ENCODE measurements around the gene CDH9. TPM values are rescaled to one million over a fixed set of nuclear protein-coding genes. Genes with fewer than 3 reads are reported as not detected.

Gene CDH9
- polyA plus RNA-seq, 2 of the 4 experiments (the other 2 are of a cell fraction): 0.22 TPM; not detected in 1

DNA sequence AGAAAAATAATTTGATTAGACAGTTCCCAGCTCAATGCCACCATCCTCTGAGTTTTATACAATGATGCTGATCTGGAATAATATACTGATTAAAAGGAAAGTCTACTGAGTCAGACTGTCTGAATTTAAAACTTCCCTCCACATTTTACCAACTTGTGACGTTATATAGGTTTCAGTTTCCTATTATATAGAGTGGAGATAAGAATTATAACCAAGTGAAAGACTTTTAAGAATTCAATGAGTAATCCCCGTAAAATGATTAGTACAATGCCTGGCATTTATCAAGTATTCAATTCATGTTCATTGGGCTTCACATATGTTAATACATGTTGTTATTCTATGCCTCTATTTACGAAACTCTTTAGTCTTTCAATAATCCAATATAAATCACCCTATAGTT lies 166.0 kb downstream of the CDH9 start:
- no peak overlapping the region for H3K4me2 ChIP-seq
- CTCF ChIA-PET: no interaction called here
- H3K27ac ChIP-seq: no peak overlapping the region
- H3K4me1 ChIP-seq: no peaks in the 10 kb centered on the region
- FAIRE-seq (no peak), DNase-seq (ENCODE audit: low read depth in 1 of 2, low spot score in 1 of 2) (no peak), ATAC-seq (no peak)
- H3K9me3 ChIP-seq: no peaks in the 10 kb centered on the region
- no peak for TF ChIP-seq KDM1A (IDR thresholded peaks at IDR 0.05; ENCODE audit: low read depth)
- no peak for TF ChIP-seq FOSL2 (IDR thresholded peaks at IDR 0.05)
- TF ChIP-seq FOSL2 (CRISPR knock-in tag; IDR thresholded peaks at IDR 0.05): no peak
- no peak for TF ChIP-seq FOXS1 (CRISPR knock-in tag; IDR thresholded peaks at IDR 0.05)
- TF ChIP-seq GATA3 (IDR thresholded peaks at IDR 0.05; ENCODE audit: borderline replicate concordance): no peak
- TF ChIP-seq, protein P1, sequence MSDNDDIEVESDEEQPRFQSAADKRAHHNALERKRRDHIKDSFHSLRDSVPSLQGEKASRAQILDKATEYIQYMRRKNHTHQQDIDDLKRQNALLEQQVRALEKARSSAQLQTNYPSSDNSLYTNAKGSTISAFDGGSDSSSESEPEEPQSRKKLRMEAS (IDR thresholded peaks at IDR 0.05): no peak
- TF ChIP-seq FOSB (CRISPR knock-in tag; IDR thresholded peaks at IDR 0.05): no peak
- TF ChIP-seq BHLHE40 (IDR thresholded peaks at IDR 0.05; ENCODE audit: low read depth, low read length): no peak
- no peak for TF ChIP-seq ZNF302 (CRISPR knock-in tag; IDR thresholded peaks at IDR 0.05)
- TF ChIP-seq POLR2AphosphoS2 (conservative IDR thresholded peaks at IDR 0.05; ENCODE audit: low read length): no peak
- TF ChIP-seq, protein P2, sequence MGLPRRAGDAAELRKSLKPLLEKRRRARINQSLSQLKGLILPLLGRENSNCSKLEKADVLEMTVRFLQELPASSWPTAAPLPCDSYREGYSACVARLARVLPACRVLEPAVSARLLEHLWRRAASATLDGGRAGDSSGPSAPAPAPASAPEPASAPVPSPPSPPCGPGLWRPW (IDR thresholded peaks at IDR 0.05): no peak
- TF ChIP-seq, protein P3, sequence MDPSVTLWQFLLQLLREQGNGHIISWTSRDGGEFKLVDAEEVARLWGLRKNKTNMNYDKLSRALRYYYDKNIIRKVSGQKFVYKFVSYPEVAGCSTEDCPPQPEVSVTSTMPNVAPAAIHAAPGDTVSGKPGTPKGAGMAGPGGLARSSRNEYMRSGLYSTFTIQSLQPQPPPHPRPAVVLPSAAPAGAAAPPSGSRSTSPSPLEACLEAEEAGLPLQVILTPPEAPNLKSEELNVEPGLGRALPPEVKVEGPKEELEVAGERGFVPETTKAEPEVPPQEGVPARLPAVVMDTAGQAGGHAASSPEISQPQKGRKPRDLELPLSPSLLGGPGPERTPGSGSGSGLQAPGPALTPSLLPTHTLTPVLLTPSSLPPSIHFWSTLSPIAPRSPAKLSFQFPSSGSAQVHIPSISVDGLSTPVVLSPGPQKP (IDR thresholded peaks at IDR 0.05; ENCODE audit: low read depth, low read length): no peak
- TF ChIP-seq, protein P4, sequence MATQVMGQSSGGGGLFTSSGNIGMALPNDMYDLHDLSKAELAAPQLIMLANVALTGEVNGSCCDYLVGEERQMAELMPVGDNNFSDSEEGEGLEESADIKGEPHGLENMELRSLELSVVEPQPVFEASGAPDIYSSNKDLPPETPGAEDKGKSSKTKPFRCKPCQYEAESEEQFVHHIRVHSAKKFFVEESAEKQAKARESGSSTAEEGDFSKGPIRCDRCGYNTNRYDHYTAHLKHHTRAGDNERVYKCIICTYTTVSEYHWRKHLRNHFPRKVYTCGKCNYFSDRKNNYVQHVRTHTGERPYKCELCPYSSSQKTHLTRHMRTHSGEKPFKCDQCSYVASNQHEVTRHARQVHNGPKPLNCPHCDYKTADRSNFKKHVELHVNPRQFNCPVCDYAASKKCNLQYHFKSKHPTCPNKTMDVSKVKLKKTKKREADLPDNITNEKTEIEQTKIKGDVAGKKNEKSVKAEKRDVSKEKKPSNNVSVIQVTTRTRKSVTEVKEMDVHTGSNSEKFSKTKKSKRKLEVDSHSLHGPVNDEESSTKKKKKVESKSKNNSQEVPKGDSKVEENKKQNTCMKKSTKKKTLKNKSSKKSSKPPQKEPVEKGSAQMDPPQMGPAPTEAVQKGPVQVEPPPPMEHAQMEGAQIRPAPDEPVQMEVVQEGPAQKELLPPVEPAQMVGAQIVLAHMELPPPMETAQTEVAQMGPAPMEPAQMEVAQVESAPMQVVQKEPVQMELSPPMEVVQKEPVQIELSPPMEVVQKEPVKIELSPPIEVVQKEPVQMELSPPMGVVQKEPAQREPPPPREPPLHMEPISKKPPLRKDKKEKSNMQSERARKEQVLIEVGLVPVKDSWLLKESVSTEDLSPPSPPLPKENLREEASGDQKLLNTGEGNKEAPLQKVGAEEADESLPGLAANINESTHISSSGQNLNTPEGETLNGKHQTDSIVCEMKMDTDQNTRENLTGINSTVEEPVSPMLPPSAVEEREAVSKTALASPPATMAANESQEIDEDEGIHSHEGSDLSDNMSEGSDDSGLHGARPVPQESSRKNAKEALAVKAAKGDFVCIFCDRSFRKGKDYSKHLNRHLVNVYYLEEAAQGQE (IDR thresholded peaks at IDR 0.05): no peak
- TF ChIP-seq EHF (CRISPR knock-in tag; IDR thresholded peaks at IDR 0.05): no peak
- TF ChIP-seq KDM5A (IDR thresholded peaks at IDR 0.05): no peak
- TF ChIP-seq JUN (IDR thresholded peaks at IDR 0.05): no peak
- no peak for TF ChIP-seq CBX8 (IDR thresholded peaks at IDR 0.05)
- 47% methylated on average over 3 of the region's 3 CpGs for WGBS (ENCODE audit: missing lambda C conversion rate)
- no peak overlapping the region for H3K4me3 ChIP-seq
- POLR2A ChIA-PET: no interaction called here

DNA sequence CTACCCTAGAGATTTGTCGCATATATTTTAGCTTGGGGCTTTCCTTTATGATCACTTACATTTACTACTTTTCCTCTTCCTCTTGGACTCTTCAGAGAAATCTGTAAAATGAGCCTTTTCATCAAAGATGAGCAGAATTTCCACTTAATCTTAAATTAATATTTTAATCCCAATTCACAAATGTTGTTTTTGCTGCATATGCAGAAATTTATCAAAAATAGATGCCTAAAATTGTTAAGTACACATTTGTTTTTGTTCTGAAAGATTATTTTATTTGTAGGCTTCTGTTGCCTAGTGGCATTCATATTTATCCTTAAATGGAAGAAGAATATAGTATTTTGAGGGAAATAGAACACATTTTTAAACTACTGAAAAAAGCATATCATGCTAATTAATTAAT lies 168.6 kb downstream of the CDH9 start:
- POLR2A ChIA-PET: no interaction called here
- 33% methylated on average over 1 of the region's 1 CpG for WGBS (ENCODE audit: missing lambda C conversion rate)
- CTCF ChIA-PET: no interaction called here

DNA sequence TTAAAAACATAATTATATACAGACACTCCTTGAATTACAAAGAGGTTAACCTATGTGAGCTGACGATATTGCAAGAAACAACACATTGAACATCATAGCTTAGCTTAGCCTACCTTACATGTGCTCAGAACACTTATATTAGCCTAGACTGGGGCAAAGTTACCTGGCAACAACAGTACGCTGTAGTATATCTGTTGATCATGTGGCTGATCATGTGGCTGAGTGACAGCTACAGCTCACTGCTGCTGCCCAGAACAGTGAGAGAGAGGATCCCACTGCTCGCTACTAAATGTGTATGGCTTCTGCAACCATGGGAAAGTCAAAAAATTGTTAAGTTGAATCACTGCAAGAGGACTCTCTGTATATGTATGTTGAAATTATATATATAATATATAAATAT lies 169.9 kb downstream of the CDH9 start:
- ATAC-seq: no peak
- no peak overlapping the region for H3K4me2 ChIP-seq
- no peaks in the 10 kb centered on the region for H3K9me3 ChIP-seq
- POLR2A ChIA-PET: no interaction called here
- WGBS (ENCODE audit: missing lambda C conversion rate): 74% methylated on average over 3 of the region's 3 CpGs
- no peaks in the 10 kb centered on the region for H3K4me1 ChIP-seq
- no peak overlapping the region for H3K27ac ChIP-seq
- CTCF ChIA-PET: no interaction called here
- no peak for DNase-seq (ENCODE audit: low read depth in 1 of 2, low spot score in 1 of 2)
- no peak for FAIRE-seq
- no peak overlapping the region for H3K4me3 ChIP-seq
- TF ChIP-seq MAFK (IDR thresholded peaks at IDR 0.05; ENCODE audit: partially characterized antibody) (no peak), FOXS1 (CRISPR knock-in tag; IDR thresholded peaks at IDR 0.05) (no peak), RNF2 (IDR thresholded peaks at IDR 0.05; ENCODE audit: borderline replicate concordance, low read depth) (no peak), RFX5 (IDR thresholded peaks at IDR 0.05) (no peak), SMC3 (IDR thresholded peaks at IDR 0.05) (no peak), SREBF2 (IDR thresholded peaks at IDR 0.05) (no peak), JUN (IDR thresholded peaks at IDR 0.05) (no peak), FOSB (CRISPR knock-in tag; IDR thresholded peaks at IDR 0.05) (no peak)
- TF ChIP-seq, protein P5, sequence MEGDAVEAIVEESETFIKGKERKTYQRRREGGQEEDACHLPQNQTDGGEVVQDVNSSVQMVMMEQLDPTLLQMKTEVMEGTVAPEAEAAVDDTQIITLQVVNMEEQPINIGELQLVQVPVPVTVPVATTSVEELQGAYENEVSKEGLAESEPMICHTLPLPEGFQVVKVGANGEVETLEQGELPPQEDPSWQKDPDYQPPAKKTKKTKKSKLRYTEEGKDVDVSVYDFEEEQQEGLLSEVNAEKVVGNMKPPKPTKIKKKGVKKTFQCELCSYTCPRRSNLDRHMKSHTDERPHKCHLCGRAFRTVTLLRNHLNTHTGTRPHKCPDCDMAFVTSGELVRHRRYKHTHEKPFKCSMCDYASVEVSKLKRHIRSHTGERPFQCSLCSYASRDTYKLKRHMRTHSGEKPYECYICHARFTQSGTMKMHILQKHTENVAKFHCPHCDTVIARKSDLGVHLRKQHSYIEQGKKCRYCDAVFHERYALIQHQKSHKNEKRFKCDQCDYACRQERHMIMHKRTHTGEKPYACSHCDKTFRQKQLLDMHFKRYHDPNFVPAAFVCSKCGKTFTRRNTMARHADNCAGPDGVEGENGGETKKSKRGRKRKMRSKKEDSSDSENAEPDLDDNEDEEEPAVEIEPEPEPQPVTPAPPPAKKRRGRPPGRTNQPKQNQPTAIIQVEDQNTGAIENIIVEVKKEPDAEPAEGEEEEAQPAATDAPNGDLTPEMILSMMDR (IDR thresholded peaks at IDR 0.05): no peak
- TF ChIP-seq, protein P1 (IDR thresholded peaks at IDR 0.05): no peak
- TF ChIP-seq, protein P6, sequence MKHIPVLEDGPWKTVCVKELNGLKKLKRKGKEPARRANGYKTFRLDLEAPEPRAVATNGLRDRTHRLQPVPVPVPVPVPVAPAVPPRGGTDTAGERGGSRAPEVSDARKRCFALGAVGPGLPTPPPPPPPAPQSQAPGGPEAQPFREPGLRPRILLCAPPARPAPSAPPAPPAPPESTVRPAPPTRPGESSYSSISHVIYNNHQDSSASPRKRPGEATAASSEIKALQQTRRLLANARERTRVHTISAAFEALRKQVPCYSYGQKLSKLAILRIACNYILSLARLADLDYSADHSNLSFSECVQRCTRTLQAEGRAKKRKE (CRISPR knock-in tag; IDR thresholded peaks at IDR 0.05; ENCODE audit: low read depth): no peak
- TF ChIP-seq, protein P7, sequence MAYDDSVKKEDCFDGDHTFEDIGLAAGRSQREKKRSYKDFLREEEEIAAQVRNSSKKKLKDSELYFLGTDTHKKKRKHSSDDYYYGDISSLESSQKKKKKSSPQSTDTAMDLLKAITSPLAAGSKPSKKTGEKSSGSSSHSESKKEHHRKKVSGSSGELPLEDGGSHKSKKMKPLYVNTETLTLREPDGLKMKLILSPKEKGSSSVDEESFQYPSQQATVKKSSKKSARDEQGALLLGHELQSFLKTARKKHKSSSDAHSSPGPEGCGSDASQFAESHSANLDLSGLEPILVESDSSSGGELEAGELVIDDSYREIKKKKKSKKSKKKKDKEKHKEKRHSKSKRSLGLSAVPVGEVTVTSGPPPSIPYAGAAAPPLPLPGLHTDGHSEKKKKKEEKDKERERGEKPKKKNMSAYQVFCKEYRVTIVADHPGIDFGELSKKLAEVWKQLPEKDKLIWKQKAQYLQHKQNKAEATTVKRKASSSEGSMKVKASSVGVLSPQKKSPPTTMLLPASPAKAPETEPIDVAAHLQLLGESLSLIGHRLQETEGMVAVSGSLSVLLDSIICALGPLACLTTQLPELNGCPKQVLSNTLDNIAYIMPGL (CRISPR knock-in tag; IDR thresholded peaks at IDR 0.05; ENCODE audit: borderline replicate concordance): no peak

More for the DNA sequence above, 168.6 kb downstream of the CDH9 start:
- no peak for ATAC-seq
- no peak for DNase-seq (ENCODE audit: low read depth in 1 of 2, low spot score in 1 of 2)
- TF ChIP-seq MAFK (IDR thresholded peaks at IDR 0.05; ENCODE audit: partially characterized antibody) (peak; percentile 61), RCOR1 (IDR thresholded peaks at IDR 0.05; ENCODE audit: low read depth, low read length) (no peak)
- Histone ChIP-seq H3K27ac (no peak overlapping the region), H3K9me3 (no peaks in the 10 kb centered on the region), H3K4me1 (no peaks in the 10 kb centered on the region), H3K4me2 (no peak overlapping the region), H3K4me3 (no peak overlapping the region)
- no peak for FAIRE-seq
